Amygdala (tissue), 56 donors: ENCODE measurements around the gene RAB6B.

ENCODE experiments used
- DNase-seq, 56 donors: peaks; one replicate each; lab custom pipeline; 2025; lab: John Stamatoyannopoulos, UW

RAB6B gene

DNA sequence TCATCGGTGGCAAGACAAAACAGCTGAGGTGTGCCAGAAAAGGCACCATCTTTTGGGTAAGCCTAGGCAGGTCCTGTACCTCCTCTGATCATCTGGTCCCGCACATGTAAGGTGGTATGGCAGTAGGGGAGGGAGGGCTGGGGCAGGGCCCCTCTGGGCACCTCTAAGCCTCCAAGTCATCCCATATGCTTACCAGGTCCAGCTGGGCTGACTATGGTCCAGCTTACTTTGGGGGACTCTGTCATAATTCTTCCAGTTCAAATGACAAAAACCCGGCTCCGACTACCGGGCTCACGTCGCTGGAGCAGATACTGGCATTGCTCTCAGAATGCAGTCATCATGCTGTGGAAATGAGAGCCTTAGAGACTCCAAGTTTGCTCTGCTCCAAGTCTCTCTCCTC is 1.9 kb upstream of the RAB6B start:
- no peak for DNase-seq

DNA sequence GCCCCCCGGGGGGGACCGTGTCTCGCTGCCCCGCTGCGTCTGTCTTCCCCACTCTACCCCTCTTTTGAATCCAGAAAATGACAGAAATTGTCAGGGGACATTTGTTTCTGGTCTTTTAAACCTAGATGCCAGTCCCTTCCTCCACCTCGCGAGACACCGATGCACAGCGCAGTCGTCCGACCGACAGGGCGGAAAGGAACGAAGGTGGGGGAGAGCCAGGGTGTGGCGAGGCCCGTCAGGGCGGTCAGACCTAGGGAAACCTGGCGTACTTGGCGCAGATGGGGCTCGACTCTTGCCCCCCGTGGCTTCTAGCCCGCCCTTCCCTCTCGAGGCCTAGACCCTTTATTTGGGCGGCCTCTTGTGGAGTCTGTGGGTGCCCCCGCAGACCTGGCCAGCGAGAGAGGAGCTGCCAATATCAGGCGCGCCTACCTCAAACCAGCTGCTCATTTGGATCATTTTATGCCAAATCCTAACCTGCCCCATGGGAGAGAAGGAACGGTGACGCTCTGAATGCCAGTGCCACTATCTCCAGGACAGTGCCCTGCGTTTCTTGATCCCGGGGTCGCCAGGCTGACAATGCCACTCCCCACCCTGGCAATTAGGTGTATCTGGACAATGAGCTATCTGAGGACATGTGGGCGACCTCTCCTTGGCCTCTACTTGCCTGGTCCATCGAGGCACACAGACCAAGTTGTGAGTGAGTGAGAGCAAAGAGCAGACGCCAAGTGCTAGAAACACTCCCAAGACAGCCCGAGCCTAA is 500 bp upstream of the RAB6B start:
- DNase-seq = peak in 2 of 56 donors; percentile 33 to 70

DNA sequence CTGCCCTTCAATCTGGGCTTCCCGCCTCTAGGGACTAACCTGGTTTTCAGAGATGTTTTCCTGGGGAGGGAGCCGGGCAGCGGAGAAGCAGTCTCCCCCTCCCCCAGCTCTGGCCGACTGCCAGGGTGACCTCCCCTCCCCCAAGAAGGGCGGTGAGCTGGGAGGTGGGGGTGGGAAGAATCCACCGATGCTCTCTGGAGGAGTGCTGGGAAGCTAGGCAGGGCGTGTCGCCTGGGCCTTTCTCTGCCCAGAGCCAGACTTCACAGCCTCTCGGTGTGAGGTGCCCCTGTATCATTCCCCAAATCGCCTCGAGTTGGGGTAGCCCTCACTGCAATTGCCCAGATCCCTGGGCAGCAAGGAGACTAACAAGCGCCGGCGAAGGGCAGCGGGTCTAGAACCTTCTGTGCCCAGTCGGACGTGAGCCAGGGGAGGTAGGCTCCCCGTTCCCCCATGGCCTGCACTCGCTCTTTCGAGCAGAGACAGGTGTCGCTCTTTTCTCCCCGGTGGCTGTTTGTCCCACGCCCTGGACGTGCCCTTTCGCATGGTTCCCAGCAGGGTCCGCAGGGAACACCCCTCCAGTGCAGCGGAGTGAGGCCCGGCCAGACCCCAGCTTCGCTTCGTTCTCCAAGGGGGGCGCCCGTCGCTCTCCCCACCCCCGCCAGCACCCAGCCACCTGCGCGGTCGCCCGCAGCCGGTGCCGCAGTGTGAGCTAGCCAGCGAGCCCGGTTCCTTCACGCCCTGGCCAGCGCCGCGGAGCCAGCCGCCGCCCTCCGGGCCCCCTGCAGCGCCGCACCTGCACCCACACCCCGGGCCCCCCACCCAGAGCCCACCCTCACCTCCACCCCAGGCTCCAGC is 1.1 kb downstream of the RAB6B start:
- peak in 4 of 56 donors; percentile 27 to 66 (median 40) for DNase-seq

DNA sequence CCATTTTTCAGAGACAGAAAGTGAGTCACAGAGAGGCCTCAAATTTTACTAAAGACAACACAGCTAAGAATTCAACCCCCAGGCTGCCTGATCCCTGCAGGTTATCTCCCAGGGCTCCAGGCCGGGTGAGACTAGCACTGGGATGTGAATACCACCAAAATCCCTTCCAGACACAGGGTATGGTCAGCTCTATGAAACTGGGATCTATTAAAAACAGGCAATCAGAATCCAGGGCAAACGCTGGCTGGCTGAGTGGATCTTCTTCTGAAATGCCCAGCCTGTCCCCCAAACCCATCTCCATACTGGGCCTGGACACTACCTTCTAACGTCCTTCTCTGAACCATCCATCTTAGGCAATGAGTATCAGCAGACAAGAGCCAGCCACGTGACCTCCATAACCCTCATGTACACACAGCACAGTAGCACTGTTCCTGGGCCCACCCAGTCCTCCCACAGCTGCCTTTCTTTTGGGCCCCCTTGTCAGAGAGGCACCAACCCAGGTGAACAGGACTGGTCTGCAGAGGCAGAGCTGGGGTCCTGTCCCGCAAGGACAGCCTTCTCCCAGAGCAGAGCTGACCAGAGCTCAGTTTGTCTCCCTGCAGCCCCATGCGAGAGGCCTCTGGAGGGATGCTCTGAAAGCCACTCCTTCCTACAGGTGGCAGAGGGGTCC is 1.9 kb downstream of the RAB6B start:
- no peak for DNase-seq

DNA sequence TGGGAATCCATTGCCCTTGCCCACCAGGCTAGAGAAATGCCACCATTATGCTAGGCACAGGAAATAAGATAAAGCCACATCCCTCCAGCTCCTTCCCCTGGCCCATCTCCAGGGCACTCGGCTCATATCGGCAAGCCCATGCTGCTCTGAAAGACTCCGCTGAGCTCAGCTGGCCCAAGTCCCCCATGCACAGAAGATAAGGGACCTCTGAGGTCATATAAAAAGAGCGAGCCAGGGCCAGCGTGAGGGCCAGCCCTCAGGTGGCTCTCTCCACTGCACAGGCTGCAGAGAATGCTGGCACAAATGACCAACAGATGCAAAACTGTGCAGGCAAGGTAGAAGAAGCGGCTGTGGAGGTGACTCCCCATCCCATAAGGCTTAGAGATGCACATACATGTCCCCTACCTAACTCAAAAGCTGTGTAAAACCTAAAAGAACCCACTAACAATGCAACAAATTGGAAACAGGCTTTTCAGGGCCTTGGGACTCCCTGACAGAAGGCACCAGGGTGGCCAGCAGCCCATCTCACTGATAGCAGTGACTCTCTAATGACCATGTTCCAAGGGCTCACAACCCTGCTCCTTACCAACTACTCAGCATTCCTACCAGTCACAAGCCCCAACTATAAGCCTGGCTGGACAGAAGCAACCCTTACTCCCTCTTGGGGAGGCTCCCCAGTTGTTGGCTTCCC is 3.0 kb downstream of the RAB6B start:
- DNase-seq = no peak

DNA sequence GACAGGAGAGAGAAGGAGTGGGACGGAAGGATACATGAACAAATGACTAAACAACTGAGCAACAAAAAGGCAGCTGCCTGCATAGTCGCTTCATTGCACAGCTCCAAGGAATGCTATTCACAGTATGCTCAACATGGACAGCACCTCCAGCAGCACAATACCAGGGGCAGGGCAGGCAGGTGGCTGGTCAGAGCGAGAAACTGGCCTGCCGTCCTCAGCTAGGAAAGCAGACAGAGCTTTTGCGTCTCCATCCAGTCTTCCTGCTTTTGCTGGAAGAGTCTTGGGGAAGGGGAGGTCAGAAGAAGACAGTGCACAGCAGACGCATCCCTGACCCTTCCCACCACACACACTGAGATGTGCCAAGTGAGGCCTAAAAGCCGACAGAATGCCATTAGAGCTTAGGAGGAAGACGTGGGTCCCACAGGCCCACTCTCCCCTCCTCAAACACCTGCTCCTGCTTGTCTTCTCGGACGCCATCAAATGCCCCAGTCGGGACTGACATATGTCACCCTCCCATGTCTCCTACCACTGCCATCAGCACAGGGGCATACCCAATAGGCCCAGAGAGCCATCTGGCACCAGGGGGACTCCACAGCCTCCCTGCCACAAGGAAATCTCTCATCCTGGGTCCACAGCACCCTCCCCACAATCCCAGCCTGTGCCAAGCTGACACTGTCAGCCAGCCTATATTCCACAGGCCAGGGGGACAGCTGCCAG is 3.9 kb downstream of the RAB6B start:
- DNase-seq = no peak

DNA sequence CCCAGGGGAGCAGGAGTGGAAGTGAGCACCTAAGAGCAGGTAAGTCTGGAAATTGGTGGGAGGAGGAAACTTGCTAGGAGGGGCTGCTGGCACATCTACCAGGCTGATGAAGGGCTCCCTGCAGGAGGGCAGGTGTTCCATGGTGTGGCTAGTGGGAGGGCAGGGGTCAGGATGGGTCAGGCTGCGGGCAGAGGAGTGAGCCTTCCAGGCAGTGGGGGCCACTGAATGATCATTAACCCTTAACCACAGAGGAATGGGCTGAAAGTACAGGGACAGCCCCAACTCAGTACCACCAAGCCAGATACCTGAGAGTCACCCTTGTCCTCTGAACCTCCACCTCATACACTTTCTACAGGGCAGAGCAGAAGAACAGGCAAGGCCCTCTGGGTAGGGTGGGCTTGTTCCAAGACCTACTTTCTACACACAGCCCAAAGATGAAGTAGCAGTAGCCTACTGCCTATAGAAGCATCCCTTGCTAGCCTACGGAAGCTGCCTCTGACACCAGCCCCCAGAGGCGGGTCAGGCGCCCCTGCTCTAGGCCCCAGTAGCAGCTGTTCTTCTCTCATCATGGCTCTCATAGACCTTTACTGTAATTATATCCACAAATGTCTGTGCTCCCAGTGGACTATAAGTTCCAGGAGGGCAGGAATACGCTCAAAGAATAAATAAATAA is 4.6 kb downstream of the RAB6B start:
- DNase-seq = no peak

DNA sequence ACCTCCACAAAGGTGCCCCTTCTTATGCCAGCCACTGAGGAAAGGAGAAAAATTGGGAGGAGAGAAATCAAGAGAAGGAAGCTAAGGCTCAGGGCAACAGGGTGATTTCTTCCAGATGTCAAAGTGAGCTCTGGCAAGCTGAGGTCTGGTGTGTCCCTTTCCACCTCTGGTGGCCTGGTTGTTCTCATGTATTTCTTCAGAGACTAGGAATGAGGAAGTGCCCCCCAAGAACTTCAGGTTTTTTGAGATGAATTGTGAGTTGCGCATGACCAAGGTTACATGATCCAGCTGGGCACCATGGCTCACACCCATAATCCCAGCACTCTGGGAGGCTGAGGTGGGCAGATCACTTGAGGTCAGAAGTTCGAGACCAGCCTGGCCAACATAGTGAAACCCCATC is 5.6 kb downstream of the RAB6B start:
- no peak for DNase-seq

DNA sequence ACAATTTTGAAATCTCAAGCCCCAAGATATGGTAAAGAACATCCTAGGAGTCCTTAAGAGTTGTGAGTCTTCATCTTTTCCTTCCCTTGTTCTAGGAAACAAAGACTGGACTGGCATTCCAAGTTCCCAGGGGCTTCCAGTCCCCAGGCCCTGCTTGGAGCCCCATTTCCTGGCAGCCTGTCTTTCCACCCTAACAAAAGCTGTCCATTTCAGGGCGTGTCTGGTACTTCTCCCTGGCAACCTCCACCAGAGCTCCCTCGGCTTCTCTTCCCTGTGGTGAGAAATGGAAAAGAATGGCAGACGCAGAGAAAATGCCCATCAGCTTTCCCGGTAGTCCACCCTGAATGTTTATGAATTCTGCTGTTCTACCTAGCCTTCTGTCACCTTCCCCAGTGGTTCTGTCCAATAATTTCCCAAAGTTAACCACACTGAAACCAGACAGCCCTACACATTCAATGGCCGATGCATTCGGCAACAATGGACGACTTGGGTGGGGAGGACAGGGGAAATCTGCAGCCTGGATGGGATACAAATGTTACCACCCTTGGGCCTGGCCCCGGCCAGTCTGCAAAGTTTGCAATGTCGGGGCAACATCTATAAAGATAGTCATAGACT is 6.8 kb downstream of the RAB6B start:
- DNase-seq = no peak

DNA sequence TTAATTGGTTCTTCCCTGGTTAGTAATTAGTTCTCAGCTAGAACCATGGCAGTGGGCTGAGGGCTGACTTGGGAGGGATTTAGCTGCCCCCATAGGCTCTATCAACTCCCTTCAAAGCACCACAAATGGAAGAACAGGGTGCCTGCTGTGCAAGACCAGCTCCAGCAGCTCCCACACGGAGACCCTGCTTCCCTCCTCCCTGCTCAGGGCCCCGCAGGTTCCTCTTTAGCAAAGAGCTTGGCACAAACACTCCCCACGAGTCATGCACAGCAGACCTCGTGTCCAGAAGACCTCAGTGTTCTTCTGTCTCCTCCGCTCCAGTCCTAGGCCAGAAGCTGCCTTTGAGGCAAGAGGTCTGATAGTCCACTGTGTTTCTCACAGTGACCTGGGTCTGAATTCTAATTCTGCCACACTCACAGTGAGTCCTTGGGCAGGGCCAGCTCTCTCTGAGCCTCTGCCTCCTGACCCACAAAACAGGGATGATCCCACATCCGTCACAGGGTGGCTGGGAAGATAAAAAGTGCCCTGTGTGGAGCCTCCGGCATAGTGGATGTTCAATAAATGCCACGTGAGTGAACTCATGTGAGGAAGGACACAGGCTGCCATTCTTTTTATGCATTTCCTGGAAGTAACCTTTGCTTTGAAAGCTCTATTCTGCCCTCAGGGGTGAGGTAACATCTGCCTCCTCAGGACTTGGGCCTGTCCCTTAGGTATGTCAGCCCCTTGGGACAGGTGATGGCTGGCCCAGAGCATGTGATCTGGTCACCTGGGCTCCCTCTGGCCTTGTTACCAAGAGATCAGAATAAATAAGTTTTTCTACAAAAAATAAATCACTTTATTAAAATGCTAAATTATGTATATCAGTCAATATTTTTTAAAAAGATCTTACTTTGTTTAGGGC is 7.6 kb downstream of the RAB6B start:
- peak in 2 of 56 donors; percentile 22 to 27 for DNase-seq

DNA sequence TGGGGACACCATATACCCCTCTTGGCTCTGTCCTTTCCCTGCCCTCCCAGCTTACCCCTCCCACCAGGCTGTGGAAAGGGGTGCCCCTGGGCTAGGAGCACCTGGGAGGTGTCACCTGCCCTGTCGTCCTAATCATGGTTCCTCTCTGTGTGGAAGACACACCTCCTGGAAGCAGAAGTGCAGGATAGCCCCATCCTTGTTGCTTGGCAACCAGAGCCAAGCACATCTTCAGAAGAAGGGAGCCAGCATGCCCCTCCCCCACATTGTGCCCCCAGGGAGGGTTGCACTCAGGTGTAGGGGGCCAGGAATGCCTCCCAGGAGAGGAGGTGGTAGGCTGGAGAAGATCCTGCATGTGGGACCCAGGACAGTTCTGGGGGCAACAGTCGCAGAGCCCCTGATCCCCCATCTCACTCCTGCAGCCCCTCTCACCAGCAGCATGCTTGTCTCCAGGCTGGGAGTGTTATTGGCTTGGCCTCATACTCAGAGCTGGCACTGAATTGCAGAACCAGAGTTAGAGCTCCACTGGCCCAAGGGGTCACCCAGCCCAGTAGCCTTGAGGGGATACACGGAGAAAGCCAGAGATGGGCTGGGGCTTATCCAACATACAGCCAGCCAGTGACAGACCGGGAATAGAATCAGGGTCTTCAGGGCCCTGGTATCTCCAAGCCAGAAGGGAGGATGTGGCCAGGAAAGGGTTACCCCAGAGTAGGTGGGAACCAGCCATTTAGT is 8.4 kb downstream of the RAB6B start:
- DNase-seq = no peak

DNA sequence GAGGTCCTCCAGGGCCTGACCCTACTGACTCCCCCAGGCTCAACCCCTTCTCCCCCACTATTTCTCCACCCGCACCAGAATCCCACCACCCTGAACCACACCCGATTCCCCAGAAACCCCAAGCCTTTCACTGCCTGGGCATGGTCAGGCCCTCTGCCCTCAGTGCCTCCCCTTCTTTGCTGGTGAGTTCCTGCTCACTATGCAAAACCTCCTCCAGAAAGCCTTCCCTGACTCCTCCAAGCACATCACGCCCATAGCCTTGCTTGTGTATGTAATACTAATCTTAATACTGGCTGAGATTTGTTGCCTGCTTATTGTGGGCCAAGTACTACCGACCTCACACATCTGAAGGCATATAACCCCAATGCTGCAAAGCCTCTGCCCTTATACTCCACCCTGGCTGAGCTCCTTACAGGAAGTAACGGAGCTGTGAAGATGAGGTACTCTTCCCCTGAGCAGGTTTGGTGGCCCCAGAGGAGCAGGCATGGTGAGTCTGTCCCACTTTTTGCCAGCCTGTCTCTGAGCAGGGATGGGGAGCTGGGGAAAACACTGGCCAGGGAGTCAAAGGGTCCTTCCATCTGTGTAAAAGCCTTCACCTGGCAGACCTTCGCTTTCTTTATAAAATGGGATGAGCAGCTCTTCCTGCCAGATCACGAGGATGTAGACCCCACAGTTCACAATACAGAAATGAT is 9.5 kb downstream of the RAB6B start:
- no peak for DNase-seq

DNA sequence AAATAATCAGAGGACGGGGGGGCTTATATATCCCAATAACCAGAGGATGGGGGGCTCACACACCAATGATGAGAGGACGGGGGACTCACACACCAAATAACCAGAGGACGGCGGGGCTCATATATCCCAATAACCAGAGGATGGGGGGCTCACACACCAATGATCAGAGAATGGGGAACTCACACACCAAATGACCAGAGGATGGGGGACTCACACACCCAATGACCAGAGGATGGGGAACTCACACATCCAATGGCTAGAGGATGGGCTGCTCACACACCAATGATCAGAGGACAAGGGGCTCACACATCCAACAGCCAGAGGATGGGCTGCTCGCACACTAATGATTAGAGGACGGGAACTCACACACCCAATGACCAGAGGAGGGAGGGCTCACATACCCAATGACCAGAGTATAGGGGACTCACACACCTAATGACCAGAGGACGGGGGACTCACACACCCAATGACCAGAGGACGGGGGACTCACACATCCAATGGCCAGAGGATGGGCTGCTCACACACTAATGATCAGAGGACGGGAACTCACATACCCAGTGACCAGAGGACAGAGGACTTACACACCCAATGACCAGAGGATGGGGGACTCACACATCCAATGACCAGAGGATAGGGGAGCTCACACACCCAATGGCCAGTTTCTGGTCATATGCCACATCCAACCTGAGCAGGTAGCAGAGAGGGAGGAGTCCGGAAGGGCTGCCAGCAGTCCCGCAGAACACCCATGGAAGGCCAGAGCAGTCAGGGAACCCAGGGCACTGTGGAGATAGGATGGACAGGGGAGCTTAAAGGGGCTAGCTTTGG is 10.6 kb downstream of the RAB6B start:
- DNase-seq = no peak

DNA sequence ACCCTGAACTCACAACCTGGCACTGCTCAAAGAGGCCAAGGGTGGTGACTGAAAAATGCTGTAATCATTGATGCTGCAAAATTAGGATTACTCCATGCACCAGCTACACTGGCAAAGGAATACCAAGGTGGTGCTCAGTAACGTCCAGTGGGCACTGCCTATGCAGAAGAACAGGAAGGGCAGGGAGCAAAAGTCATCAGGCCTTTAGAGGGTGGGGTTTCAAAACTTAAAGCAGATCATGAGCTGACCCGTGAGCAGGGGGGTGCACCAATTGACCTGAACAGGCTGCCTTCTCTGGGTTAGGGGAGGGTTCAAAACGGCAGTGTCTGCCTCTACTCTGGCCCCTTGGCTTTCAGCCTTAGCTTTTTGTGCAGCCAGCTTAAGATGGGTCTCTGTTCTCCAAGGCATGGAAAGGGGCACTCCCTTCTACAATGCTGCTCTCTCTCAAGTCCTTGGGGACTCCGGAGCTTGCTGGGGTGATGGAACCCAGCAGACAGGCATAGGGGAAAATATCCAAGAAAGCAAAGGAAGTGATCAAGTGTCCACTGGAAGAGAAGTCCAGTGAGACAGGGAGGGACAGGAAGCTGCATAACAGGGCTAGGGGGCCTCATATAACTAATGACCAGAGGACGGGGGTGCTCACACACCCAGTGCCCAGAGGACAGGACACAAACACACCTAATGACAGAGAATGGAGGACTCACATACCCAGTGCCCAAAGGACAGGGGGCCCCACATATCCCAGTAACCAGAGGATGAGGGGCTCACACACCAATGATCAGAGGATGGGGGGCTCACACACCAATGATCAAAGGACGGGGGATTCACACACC is 11.4 kb downstream of the RAB6B start:
- no peak for DNase-seq

DNA sequence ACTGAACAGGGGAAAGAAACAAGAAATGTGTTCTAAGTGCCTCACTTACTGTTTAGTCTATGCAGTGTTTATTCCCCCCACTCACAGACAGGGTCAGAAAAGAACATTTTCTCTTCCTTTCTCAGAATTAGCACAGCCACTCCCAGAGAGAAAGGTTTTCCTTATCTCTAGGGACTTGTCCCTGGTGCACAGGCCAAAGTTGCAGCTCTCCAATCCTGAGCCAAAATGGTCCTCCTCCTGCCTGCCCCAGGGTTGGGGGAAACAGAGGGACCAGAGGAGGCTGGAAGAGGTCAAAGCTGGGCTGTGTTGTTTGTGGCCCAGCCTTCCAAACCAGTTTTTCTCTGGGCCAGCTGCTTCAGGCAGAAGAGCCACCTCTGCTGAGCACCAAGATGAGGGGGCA is 12.0 kb downstream of the RAB6B start:
- no peak for DNase-seq
